MCF 10A (cell line): Measurements from ENCODE around the gene ARRDC1. TPM values are rescaled to one million over a fixed set of nuclear protein-coding genes. Genes with fewer than 3 reads are reported as not detected.

Source experiments
- BruUV-seq: library from RNA; stranded (reverse); fragments of 400-500 nt; replicated peaks from 2 replicates; lab custom pipeline; 2021; lab: Mats Ljungman, UMichigan
- CTCF ChIA-PET: fragments of 300-600 bp; sonication (Branson Sonifier 250); formaldehyde crosslinking; extraction: SDS; loops from one replicate; lab custom pipeline; 2021; ENCODE audit warnings: antibody characterized with exemption, inconsistent platforms; lab: Yijun Ruan, JAX
- POLR2A ChIA-PET: fragments of 300-600, 350-650 bp; sonication (Branson Sonifier 250); formaldehyde crosslinking; extraction: SDS; loops from one replicate; lab custom pipeline; 2020; ENCODE audit warnings: antibody characterized with exemption, inconsistent platforms; lab: Yijun Ruan, JAX
- DNase-seq: peaks from one replicate; pipeline ENCODE4 v3.0.0-alpha.2; 2018; ENCODE audit not compliant: unreplicated experiment
- H3K27ac Mint-ChIP-seq: one replicate; pipeline ENCODE4 v1.8.0; 2022; ENCODE audit warnings: mild to moderate bottlenecking, low read depth, mixed read lengths; ENCODE audit not compliant: unreplicated experiment
- H3K27me3 Mint-ChIP-seq: one replicate; pipeline ENCODE4 v1.8.0; 2022; ENCODE audit warnings: mixed read lengths; ENCODE audit not compliant: insufficient read depth, unreplicated experiment
- H3K36me3 Mint-ChIP-seq: one replicate; pipeline ENCODE4 v1.8.0; 2022; ENCODE audit warnings: mild to moderate bottlenecking, moderate library complexity, mixed read lengths; ENCODE audit not compliant: insufficient read depth, unreplicated experiment
- H3K4me1 Mint-ChIP-seq: one replicate; pipeline ENCODE4 v1.8.0; 2022; ENCODE audit warnings: mixed read lengths; ENCODE audit not compliant: insufficient read depth, unreplicated experiment
- H3K4me3 Mint-ChIP-seq: one replicate; pipeline ENCODE4 v1.8.0; 2022; ENCODE audit warnings: mild to moderate bottlenecking, moderate library complexity, mixed read lengths; ENCODE audit not compliant: unreplicated experiment
- H3K9me3 Mint-ChIP-seq: one replicate; pipeline ENCODE4 v1.8.0; 2022; ENCODE audit warnings: mixed read lengths; ENCODE audit not compliant: unreplicated experiment
- intact Hi-C: fragments of 100-400 bp; cut with micrococcal nuclease; formaldehyde crosslinking; loops from 2 replicates; pipeline ENCODE4 v1.14.1; 2022
- total RNA-seq: library from RNA; stranded (reverse); gene quantifications from 2 replicates; pipeline ENCODE4 v1.2.3, GENCODE V29; 2022
- TF ChIP-seq, protein P1 (sequence below): fragments of 200-600 bp; IDR thresholded peaks from one replicate; pipeline ENCODE4 v1.8.0; 2022; ENCODE audit warnings: antibody characterized with exemption, mild to moderate bottlenecking; ENCODE audit not compliant: unreplicated experiment

ARRDC1 gene
- total RNA-seq, 1 experiment from 2014 or later, result 125 TPM

DNA sequence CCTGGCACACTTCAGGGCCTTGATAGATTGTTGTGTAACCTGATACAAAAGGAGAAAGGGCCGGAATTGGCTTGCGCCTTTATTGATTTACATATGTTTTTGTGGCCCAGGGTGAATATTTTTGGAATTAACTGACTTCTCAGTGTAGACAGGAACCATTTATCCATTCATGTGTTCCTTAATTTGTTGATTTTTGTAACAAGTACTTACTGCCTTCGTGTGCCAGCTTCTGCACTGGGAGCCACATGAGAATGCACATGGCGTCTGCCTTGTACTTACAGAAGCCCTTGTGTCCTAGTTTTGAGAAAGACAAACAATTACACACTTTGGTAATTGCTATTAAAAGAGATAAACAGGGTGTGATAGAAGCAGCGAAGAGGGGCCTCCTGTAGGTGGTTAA is 39.7 kb downstream of the ARRDC1 start:
- intact Hi-C loops, result no loop called here
- Mint-ChIP-seq H3K4me3 (no peak overlapping the region), H3K4me1 (no peaks in the 10 kb centered on the region), H3K27ac (no peak overlapping the region), H3K9me3 (no peaks in the 10 kb centered on the region), H3K36me3 (peaks cover 49% of the 10 kb centered on the region), H3K27me3 (no peaks in the 10 kb centered on the region)
- ChIA-PET CTCF (interaction anchor here (0.5 kb wide), 1 partner anchor 178 kb away, joined by 3 read pairs; no protein-coding TSS in a partner anchor), POLR2A (no interaction called here)
- no TSS peak for BruUV-seq
- TF ChIP-seq, protein P1, sequence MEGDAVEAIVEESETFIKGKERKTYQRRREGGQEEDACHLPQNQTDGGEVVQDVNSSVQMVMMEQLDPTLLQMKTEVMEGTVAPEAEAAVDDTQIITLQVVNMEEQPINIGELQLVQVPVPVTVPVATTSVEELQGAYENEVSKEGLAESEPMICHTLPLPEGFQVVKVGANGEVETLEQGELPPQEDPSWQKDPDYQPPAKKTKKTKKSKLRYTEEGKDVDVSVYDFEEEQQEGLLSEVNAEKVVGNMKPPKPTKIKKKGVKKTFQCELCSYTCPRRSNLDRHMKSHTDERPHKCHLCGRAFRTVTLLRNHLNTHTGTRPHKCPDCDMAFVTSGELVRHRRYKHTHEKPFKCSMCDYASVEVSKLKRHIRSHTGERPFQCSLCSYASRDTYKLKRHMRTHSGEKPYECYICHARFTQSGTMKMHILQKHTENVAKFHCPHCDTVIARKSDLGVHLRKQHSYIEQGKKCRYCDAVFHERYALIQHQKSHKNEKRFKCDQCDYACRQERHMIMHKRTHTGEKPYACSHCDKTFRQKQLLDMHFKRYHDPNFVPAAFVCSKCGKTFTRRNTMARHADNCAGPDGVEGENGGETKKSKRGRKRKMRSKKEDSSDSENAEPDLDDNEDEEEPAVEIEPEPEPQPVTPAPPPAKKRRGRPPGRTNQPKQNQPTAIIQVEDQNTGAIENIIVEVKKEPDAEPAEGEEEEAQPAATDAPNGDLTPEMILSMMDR, result no peak
- no peak for DNase-seq

DNA sequence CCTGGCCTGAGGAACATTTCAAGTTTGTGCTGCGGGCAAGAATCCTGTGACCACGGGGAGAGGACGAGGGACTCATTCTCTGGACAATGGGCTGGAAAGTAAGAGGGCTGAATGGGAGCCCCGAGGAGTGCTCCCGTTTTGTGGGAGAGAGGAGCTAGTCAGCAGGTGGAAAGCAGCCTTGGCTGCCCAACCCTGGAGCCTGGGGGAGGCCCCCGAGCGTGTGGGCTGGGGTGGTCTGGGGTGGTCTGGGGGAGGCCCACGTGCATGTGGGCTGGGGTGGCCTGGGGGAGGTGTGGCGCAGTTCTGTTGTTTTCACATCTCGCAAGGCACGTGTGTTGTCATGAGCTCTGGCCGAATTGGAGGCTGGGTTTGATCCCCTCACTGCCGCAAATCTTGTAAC is 40.9 kb downstream of the ARRDC1 start:
- Mint-ChIP-seq H3K4me1 (no peaks in the 10 kb centered on the region), H3K36me3 (peaks cover 58% of the 10 kb centered on the region), H3K27ac (no peak overlapping the region), H3K4me3 (no peak overlapping the region), H3K27me3 (no peaks in the 10 kb centered on the region), H3K9me3 (no peaks in the 10 kb centered on the region)
- BruUV-seq, result no TSS peak
- TF ChIP-seq, protein P1, result no peak
- POLR2A ChIA-PET, result no interaction called here
- CTCF ChIA-PET, result no interaction called here
- intact Hi-C loops, result no loop called here
- no peak for DNase-seq

DNA sequence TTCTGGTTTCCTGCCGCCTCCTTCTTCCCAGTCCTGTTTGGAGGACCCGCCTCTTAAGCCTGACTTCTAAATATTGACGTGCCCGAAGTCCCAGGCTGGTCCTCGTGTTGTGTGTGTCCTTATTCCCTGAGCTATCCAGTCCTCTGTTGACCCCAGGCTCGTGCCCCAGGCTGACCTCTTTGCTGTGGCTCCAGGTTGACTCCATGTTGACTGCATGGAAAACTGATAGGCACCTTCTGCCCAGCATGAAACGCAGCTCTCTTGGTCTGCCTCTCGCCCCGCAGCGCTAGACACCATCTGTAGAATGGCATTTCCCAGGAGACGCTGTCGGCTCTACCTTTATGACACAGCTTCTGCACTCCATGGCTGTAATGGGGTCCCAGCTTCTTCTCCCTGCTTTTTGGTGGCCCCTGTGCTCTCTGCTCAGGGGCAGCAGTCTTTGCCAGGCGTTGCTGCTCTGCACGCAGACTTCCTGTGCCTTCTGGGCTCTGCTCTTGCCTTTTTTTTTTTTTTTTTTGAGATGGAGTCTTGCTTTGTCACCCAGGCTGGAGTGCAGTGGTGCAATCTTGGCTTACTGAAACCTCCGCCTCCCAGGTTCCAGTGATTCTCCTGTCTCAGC is 41.7 kb downstream of the ARRDC1 start:
- H3K27me3 Mint-ChIP-seq, result no peaks in the 10 kb centered on the region
- no TSS peak for BruUV-seq
- ChIA-PET POLR2A (interaction anchor here (0.5 kb wide), 1 partner anchor 24 kb away, joined by 3 read pairs; no protein-coding TSS in a partner anchor), CTCF (interaction anchor here (0.5 to 0.6 kb wide), 2 partner anchors 11 to 203 kb away, joined by 3 read pairs; no protein-coding TSS in a partner anchor)
- intact Hi-C loops, result no loop called here
- no peak for DNase-seq
- no peaks in the 10 kb centered on the region for H3K4me1 Mint-ChIP-seq
- TF ChIP-seq, protein P1, result no peak
- H3K36me3 Mint-ChIP-seq, result peaks cover 62% of the 10 kb centered on the region
- H3K27ac Mint-ChIP-seq, result no peak overlapping the region
- no peak overlapping the region for H3K4me3 Mint-ChIP-seq
- no peaks in the 10 kb centered on the region for H3K9me3 Mint-ChIP-seq

DNA sequence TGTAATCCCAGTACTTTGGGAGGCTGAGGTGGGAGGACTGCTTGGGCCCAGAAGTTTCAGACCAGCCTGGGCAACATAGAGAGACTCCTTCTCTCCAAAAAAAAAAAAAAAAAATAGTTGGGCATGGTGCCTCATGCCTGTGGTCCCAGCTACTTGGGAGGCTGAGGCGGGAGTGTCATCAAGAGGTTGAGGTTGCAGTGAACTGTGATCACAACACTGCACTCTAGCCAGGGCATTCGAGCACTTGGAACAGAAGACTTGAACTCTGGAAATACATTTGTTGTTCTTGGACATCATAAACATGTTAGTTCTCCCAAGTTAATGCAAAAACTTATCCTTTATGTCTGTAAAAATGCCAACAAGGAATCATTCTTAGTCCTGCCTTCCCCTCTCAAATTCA is 42.9 kb downstream of the ARRDC1 start:
- Mint-ChIP-seq H3K36me3 (peaks cover 58% of the 10 kb centered on the region), H3K4me1 (no peaks in the 10 kb centered on the region), H3K4me3 (no peak overlapping the region), H3K9me3 (no peaks in the 10 kb centered on the region), H3K27ac (no peak overlapping the region), H3K27me3 (no peaks in the 10 kb centered on the region)
- CTCF ChIA-PET, result interaction anchor here (1.1 kb wide), 1 partner anchor 24 kb away, joined by 3 read pairs; no protein-coding TSS in a partner anchor
- no TSS peak for BruUV-seq
- TF ChIP-seq, protein P1, result no peak
- POLR2A ChIA-PET, result interaction anchor here (0.6 to 1.0 kb wide), 2 partner anchors 80 to 306 kb away, joined by 3 to 4 read pairs; no protein-coding TSS in a partner anchor
- no peak for DNase-seq
- intact Hi-C loops, result no loop called here
